HK-2 (cell line): ENCODE measurements around the gene SEPTIN6.
A peak's percentile ranks its signal among the peaks of the same experiment; 100 is the strongest.

ENCODE experiments used
- DNase-seq: peaks from one replicate; pipeline ENCODE4 v3.0.0-alpha.2; 2018; ENCODE audit not compliant: unreplicated experiment

SEPTIN6 gene

DNA sequence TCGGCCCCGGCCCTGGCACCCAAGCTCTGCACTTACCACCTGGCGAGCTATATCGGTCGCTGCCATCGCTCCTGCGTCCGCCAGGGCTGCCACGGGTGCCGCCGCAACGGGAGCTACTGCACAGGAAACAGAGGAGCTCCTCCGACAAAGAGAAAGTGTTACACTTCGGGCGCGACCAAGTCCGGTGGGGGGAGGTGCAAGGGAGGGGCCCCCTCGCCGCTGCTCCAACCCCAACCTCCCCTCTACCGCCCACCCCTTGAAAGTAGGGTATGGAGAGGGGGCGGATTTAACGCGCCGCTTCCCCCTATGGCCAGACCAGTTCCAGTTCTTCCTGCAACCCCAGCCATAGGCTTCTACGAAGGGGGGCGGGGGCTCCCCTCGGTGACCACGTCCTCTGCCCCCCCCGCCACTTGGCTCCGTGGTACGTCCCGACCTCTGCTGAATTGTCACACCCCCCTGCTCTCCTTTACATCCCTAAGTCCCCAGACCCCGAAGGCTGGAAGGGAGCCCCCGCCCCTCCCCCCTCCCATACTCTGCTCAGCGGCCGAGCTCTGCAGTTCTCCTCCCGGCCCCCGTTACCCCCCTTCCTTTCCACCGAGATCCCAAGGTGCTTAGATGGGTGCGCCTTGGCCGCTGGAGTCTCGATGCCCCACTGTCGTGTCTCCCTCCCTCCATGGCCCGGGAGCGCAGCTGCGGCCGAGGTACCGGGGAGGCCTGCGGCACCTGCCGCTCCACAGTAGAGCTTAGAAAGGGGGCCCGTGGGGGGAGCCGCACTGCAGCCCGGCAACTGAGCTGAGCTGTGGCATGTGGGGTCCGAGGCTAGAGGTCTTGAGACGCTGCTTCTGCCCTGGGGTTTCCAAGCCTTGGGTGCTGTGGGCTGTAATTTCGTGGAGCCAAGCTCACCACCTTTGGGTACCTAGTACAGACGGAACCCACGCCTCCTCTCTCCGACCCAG, at the start of gene SEPTIN6:
TSS of gene SEPTIN6 (minus strand) at position 129 of the 956 bp plus-strand sequence. CDS start at position 66, 63 bp downstream.
- DNase-seq = peak; percentile 60

DNA sequence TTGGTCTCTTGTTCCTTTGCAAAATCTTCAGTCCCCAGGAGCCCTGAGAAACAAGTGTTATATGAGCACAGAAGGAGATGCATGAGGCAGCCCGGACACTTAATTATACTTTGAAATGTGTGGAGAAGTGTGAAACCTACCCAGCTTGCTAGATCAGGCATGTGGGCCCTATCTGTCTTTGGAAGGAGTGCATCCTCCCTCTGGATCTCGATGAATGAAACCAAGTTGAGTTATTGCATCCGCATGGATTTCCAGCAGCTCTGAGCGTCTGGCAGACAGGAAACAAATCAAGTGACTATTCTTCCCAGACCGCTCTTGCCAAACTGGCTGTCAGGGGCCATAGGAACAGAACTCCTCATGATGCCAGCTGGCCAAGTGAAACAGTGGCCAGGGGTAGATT, 45.8 kb upstream of the SEPTIN6 start:
- no peak for DNase-seq

DNA sequence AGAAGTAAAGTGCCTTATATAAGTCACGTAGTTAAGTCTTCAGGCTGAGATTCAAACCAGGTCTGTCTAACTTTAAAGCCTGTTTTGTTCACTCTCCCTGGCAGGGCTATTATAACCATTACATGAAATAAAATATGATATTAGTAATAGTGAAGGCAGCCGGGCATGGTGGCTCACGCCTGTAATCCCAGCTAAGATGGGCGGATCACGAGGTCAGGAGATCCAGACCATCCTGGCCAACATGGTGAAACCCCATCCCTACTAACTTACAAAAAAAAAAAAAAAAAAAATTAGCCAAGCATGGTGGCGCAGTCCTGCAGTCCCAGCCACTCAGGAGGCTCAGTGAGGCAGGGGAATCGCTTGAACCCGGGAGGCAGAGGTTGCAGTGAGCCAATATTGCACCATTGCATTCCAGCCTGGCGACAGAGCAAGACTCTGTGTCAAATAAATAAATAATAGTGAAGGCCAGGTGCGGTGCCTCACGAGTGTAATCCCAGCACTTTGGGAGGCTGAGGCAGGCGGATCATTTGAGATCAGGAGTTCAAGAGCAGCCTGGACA, 43.3 kb upstream of the SEPTIN6 start:
- no peak for DNase-seq

DNA sequence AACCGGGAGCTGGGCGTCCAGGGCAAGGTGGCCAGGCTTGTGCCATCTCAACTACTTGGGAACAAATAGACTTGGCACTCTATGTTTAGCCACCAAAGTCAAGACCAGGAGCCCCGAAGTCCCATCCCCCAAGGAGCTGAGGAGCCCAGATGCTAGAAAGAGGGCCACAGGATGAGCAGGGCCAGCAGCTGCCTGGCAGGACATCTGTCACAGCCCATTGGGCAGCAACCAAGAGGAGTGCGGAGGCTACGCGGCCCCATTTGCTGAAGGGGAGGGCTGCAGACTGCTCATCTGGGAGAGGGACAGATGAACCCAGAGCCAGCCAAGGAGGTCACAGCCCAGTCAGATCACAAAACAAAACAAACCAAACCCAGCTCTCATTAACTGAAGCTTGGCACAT, 42.5 kb upstream of the SEPTIN6 start:
- no peak for DNase-seq

DNA sequence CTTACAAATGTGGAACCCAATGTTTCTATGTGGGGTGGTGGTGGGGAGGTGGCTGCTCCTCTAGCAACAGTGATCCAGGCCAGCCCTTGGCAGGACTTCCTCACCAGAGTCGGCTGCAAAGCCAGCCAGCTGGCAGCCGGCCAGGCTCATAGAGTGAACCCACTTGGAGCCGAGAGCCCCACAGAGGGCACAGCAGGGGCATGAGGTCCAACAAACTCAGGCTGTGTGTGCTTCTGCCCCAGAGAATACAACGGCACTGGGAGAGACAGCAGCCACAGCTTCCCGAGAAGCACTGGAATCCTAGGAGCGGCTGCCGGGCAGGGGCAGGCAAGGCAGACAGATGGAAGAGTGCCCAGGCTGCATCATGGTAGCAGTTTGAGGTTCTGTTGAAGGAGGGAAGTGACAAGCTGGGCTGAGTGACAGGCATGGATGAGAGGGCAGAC, 42.0 kb upstream of the SEPTIN6 start:
- no peak for DNase-seq

DNA sequence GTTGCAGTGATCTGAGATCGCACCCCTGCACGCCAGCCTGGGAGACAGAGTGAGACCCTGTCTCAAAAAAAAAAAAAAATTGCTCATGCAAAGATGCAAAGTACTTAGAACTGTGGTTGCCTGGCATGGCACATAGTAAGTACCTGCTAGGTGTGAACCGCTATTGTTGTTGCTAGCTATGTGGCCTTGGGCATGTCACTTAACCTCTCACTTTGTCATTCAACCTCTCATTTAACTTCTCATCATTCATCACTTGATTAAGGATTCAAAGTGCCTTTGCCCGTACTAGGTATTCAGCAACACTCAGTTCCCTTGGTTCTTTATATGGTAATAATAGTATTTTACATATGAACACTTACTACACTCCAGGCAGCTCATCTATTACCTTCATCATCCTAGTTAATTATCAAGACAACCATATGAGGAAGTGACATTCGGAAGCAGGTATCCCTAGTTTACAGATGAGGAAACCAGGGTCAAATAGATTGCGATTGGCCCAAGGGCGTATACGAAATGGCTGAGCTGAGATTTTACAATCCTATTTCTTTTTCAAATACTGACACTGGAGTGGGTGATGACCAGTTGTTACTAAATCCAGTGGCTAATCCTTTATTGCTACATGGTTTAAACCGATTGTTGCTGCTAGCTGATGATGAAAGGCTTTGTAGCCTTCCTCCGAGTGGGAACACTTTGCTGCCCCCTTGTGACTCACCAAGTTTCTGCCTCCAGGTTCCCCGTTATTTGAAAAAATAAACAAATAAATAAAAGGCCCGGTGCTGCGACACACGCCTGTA, 36.6 kb upstream of the SEPTIN6 start:
- peak; percentile 34 for DNase-seq

DNA sequence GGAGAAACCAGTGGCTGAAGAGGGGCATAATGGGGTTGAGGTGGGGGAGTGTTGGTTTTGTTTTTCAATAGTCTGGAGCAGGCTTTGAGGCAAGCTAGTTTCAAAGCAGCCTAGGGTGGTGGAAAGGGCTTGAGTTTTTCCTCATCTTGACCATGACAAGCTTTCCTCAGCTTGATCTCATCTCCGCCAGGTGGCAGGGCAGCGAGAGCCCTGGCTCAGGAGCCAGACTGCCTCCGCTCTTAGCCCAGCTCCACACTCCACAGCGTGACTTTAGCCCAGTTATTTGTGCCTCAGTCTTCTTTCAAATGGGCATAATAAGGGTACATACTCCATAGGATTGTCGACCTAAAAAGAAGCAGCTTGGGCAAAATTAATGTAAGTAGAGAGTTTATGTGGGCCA, 35.5 kb upstream of the SEPTIN6 start:
- DNase-seq = no peak

DNA sequence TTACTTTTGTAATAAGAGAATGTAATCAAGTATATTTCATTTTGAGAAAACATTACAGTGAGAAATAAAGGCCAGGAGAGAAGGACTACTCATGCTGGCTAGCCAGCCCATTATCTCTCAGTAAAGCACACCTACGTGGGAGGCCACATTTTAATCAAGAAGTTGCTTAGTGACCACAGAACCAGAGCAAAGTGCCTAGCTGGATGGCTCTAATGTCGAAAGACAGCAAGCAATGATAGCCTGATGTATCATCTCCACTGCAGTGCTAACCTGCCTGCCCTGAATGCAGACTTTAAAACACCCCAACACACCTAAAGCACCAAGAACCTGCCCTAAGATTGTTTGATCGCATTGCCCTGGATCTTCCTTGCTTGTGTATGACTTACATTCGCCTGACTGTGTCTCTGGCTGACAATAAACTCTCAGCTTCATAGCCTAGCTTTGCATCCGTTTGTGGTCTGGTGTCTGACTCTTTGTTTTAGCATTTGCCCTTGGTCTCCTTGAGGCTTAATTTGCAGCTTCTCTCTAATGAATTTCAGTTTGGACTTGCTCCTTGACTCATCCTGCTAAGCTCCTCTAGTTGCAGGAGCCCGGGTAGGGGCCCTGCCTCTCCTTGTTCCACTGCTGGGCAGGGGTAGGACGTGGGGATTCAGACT, 34.1 kb upstream of the SEPTIN6 start:
- no peak for DNase-seq

DNA sequence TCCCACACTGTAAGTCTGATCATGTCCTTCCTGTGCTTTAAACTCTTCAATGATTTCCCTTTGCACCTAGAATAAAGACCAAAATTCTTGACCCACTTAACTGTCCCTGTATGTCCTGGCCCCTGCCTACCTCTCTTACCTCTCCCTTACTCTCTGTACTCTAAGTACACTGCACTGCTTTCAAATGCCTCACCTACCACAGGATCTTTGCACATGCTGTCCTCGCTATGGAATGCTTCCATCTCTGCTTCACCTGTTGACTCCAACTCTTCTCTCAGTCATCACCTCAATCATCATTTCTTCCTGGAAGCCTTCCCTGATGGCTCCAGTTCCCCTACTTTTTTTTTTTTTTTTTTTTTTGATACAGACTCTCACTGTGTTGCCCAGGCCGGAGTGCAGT, 29.0 kb upstream of the SEPTIN6 start:
- DNase-seq = no peak

DNA sequence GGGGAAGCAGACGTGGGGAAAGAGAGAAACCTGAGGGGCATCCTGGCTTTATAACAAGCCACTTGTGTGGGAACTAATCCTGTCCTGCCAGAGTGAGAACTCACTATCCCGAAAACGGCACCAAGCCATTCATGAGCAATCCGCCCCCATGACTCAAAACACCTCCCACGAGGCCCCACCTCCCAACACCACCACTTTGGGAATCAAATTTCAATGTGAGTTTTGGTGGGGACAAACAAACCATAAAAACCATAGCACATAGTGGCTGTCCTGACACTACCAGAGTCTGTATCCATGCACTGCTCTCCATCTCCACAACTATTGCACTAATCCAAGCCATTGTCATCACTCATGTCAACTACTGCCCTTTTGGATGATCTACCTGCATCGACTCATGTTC, 28.5 kb upstream of the SEPTIN6 start:
- no peak for DNase-seq

DNA sequence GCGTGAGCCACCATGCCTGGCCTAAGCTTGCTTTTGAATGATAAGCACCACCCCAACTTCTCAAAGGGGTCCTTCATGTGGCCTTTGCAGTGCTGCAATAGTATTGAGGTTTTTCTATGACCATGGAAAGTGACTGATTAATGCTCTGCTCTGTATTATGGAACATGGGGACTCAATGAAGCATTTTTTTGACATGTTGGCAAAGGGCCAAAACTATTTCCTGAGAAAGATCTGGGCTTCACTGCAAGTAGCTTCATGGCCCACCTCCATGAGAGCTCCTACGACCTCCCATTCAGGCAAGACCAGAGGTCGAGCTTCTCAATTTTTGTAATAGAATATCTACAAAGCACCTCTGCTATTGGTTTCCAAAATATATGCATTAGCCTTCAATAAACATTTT, 16.7 kb upstream of the SEPTIN6 start:
- DNase-seq = no peak

DNA sequence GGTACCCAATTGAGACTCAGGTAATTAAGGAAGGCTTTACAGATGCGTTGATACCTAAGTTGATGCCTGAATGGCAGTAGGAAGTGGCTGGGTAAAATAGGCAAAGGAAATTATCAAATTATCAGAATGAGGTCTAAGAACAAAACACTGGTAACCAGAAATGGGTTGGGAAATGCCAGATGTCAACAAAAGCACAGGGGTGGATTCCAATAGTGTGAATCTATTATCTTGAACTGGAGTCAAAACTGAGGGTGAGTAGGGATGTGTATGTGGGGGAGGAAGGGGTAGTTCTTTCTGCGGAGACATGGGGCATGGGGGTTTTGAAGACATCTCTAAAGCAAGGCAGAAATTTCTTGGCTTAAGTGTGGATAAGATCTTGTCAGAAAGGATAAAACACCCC, 16.0 kb upstream of the SEPTIN6 start:
- DNase-seq = no peak

DNA sequence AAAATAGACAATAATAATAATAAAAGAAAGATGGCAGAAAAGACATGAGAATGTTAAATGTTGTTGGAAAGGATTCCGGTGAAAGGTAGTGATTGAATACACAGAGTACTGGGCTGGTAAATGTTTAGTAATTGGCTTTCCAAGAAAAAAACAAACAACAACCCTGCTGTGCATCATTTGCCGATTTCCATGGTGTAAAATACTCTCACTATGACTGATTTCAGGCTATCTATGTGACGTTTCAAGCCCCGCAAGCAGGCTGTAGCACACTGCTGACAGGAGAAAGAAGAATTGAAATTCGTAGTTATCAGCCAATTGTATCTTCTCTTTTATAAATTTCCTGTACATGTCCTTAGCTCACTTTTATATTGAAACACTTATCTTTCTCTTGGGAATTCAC, 13.6 kb upstream of the SEPTIN6 start:
- DNase-seq = no peak

DNA sequence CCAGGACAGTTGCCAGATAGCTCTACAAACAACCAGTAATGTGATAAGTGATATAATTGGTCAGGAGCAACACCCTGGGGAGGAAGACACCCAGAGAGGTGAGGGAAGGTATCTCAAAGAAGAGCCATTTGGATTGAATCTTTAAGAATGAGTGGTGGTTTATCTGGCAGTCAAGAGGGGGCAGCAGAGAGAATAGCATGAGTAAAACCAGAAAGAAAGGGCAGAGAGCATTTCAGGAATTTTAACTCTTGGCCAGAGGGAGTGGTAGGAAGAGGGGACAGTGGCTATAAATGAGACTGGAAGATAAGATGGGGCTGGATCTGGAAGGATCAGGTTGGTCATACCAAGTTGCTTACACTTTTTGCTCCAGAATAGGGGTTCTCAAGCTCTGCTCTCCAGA, 5.9 kb upstream of the SEPTIN6 start:
- DNase-seq = no peak

DNA sequence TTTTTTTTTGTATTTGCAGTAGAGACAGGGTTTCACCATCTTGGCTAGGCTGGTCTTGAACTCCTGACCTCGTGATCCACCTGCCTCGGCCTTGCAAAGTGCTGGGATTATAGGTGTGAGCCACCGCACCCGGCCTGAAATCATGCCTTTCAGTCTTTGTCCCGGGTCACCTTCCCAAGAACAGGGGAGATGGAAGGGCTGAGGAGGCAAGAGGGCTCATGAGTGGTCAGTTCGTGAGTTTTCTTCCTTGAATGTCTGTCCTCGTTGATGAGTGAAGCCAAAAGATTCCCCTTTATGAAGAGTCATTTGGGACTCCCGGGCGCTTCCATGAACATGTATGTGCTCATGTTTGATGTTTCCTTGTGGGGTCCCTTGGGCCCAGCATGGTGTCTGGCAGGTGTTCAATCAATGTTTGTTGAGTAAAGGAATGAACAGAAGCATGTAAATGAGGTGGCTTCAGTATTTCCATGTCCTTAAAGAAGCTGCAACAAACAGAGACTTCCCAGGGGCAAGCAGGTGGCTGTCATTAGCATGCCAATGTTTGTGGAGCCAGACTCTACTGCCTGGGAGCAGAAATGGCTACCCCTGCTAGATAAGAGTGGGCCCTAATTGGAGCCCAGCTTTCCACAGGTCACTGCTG, 3.4 kb upstream of the SEPTIN6 start:
- DNase-seq = no peak

DNA sequence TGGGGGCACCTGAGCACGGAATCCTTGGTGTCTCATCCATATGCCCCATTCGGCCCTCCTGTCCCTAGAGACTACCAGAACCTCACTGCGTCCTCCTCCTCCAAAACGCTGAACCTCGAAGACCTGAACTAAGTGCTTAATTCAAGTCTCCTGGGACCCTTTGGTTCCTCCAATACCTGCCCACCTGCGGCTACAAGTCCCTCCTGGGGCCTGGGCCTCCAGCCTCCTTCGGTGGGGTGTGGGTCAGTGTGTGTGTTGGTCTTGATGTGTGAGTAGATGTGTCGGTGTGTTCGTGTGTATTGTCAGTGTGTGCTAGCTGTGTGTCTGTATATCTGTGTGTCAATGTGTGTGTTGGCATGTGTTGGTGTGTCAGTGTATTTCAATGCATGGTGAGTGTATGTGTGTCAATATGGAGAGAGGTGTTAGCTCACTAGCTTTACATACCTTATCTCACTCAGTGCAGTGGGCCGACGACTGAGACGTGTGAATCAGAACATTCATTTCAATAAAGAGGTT, 2.6 kb upstream of the SEPTIN6 start:
- no peak for DNase-seq

DNA sequence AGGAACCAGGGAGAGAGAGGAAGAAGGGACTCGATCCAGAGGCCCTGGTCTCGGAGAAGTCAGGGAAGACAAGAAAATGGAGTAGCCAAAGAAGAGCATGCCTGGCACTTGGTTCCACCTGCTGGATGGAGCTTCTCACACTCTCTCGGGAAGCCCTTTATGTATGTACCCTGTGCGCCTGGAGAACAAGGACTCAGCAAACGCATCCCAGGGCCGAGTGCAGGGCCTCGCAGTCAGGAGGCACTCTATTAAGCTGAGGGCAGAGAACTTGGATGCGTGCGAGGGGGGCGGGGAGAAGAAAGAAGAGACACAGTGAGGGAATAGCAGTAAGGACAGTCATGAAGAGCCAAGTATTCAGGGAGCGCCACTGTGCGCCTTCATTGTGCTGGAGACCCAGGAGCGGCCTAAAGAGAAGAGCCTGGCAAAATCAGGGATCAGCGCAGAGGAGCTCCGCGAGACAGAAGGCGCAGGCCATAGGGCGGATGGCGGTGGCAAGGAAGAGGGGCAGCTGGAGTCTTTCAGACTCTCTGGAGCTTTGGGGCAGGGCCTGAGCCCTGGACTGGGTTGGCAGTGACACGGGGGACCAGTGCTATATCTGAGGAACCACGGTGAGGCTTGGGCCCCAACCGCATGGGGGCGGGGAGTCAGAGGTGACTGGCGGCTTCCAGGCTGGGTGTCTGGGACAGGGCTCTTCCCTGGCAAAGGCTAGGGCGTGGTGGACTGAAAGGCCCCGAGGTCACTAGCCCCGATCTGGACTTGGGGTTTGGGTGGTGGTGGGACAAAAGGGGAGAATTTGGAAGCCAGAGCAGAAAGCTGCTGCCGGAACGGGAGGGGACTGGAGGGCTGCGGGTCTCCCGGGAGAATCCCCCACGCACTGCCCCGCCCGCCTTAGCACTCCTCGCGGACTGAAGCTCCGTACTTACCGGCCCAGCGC, 1.9 kb upstream of the SEPTIN6 start:
- no peak for DNase-seq

DNA sequence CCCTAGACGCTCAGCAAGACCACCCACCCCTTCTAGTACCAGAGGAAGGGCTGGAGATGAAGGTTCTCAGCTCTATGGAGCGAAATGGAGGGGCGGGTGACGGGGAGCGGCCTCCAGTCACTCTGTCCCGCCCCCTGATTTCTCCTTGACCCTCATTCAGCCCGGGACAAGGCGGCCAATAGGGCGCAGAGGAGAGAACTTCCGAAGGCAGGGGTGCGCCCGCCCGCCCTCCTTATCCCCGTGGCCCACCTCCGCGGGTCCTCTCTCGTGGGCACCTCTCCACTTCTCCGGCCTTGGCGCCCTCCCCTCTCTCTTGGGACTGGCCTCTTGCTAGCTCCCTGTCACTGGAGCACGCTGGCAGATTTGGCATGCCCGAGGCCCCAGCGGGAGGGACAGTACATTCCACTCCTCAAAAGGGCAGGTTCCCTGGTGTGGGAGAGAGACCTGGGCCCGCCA, 1.1 kb upstream of the SEPTIN6 start:
- DNase-seq = no peak

DNA sequence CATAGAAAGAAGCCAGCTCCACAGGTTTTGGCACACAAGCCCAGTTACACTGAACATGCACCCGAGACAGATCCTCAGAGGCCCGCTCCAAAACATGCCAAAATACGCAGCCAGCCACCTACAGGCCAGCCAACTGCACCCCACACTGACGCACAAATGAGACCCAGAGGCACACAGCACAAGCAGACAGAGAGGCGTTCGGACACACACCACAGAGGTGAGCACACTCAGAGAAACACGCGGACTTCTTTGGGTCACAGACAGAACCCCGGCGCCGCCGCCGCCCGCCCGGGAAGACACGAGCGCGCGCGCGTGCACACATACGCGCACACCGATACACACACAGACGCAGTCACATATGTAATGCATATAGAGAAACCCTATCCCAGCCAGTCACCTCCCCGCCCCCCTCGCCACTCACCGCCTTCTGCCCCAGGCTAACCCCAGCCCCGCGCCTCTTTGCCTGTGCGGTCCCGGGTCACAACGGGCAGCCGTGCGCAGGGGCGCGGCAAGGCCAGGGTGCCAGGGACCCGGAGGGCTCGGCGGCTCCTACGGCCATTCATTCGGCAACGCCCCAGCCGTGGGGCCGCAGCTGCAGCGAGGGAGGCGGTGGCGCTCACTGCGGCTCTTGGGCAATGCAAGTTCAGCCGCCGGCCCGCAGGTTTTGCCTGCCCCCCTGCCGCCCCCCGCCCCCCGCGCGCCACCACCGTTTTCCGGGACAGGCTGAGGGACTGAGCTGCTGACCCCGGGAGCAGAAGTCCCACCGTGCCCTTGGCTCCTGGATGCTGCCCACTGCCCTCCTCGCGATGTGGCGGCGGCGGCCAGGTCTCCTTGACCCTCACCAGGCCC, 553 bp downstream of the SEPTIN6 start:
- peak; percentile 18 for DNase-seq
